Activated naive CD4-positive, alpha-beta T cell (primary cell): ENCODE measurements around the gene UBE2E3.
"Not testable (repeated sequence)": the region's sequence is repeated elsewhere in the genome, so short reads cannot be mapped to it uniquely, and the experiment has no call there.

Source experiments
- DNase-seq, 4 experiments: peaks; one replicate each; lab custom pipeline; 2025; lab: John Stamatoyannopoulos, UW

UBE2E3 gene

DNA sequence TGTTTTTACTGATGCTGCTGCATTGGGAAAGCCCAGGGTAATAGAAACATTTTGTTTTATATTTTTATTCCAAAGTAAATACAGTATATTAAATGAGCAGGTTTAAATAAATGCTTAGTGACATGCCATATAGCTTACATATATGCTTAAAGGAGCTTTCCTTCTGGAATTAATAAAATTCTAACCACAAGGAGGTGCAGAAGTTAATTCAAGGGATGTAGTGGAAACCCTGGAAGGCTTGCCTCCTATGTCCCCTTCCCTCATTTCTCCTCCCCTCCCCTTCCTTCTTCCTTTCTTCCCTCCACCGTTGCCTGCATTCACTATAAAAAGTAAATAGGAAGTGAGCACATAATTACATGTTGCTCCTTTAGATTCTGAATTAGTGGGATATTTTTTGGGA is 96.3 kb downstream of the UBE2E3 start:
- no peak for DNase-seq

DNA sequence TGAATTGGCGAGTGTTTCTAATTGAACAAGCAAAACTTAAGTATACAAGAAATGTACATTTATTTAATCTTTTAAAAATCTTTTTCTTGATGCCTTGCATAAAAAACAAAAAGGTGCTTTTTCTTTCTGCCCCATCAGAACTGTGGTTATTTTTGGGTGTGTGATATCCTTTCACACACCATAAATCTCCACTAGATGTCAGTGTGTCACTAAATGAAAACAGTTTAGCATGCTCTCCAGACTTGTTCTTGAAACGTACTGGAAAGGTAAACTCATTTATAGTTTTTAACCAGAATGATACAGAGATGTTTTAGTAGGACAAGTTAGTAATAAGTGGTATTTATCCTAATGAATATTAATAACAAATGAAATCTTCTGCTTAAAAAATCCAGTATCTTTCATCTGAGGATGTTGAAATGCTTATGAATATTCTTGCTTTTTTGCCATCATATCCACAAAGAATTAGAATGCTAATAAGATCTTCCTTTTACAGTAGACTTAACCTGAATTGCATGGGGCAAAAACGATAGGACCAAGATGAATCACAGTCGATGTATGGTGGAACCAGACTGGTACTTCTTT is 96.8 kb downstream of the UBE2E3 start:
- DNase-seq = no peak

DNA sequence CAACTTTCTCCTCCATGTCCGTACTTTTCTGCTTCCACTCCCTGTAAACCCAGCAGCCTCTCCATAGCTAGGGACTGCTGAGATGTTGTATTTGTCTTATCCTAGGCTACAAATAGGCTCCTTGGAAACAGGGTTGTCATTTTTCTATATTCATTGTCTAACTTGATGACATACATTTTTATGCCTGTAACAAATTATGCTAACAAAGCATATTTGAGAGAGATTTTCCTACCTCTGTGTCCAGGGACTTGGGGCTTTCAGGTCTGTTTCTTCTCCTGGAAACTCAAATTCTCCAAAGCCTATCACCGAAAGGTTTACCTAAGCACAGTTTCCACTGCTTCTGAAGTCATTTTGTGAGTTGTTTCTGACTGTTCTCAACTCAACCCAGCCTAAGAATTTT is 102.7 kb downstream of the UBE2E3 start:
- DNase-seq = no peak

DNA sequence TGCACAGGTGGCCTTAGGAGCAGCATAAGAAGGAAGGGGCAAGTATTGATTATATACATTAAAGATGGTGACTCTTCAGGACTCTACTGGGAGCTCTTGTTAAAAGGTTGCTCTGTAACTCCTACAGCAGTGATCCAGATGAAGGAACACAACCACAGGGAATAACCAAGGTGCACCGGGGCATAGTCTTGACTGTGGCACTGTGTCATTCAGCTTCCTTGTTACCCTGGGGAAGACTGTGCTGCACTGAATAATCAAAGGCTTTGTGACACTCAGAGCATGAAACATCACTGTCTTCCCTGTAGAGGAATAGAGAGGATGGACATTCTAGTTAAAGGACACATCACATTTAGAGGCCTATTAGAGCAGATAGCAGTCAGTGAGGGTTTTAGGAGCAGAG is 105.3 kb downstream of the UBE2E3 start:
- no peak for DNase-seq

DNA sequence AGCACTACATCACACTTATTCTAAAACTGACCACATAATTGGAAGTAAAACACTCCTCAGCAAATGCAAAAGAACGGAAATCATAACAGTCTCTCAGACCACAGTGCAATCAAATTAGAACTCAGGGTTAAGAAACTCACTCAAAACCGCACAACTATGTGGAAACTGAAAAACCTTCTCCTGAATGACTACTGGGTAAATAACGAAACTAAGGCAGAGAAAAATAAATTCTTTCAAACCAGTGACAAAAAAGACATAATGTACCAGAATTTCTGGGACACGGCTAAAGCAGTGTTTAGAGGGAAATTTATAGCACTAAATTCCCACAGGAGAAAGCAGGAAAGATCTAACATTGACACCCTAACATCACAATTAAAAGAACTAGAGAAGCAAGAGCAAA is 111.5 kb downstream of the UBE2E3 start:
- DNase-seq = not testable (repeated sequence)

DNA sequence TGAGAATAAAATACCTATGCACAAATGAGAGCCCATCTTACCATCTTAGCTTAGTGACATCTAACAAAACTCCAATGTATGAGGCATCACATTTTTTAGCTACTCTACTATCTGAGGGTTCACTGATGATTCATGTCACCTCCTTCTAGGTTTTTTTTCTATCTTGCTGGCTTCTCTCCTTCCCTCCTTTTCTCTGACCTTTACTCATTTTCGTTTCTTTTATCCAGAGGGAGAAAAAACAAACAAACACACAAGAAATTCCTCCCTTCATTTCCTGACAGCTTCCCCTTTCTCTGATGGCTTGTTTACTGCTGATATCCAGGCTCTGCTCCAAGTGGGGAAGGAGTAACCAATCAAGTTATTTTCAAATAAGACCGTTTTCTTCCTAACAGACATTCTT is 115.1 kb downstream of the UBE2E3 start:
- DNase-seq = no peak

DNA sequence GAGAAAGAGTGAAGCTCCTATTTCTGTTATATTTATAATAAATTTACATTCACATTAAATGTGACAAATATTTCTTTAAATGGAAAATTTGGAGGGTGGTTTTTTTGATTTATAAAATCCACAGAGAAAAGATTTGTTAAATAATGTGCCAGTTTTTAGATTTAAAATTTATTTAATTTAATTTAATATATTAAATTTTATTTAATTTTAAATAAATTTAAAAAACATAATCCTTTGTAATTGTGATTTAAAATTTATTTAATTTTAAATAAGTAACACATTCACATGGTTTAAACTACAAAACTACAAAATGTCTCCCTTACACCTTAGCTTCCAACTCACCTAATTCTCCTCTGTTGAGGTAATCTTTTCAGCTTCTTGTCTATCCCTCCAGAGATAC is 123.3 kb downstream of the UBE2E3 start:
- no peak for DNase-seq

DNA sequence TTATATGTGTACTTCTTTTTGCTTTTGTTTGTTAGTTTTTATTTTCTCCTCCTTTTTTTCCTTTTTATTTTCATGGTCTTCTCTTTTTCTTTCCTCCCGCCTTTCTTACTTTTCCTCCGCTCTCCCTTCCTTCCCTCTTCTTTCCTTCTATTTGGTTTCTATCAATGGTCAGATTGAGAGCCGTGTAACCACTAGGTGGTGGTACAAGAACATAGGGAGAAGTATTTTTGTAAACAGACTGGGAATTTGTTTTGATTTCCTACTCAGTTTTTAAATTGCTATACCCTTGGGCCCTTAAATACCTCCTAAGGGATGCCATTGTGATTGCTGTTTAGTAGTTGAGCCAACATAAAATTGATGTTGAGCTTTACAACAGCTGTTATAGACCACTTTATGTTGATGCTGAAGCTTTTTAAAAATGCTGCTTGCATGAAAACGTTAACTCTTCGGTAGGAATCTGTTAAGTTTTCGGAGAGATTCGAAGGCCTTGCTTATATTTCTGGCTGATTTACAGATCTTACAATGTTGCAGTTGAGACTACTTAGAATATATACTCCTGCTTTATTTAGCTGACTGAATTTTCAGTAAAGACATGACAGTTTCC is 124.2 kb downstream of the UBE2E3 start:
- DNase-seq = no peak

DNA sequence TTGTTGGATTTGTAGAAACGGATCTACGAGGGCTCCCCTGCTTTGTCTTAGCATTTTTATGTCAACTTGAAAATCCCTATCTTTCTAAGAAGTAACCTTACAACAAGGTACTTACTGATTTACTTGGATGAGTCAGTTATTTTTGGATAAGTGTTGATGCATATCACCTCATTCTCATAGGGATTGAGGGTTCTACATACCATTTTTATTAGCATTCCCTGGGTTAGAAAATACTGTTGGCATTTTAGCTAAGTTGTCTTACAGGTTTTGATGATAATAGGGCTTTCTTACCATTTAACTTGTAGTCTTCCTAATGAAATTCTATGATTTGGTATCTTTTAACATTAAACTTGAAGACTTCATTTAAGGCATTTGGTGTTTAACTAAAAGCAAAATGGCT is 125.2 kb downstream of the UBE2E3 start:
- no peak for DNase-seq

DNA sequence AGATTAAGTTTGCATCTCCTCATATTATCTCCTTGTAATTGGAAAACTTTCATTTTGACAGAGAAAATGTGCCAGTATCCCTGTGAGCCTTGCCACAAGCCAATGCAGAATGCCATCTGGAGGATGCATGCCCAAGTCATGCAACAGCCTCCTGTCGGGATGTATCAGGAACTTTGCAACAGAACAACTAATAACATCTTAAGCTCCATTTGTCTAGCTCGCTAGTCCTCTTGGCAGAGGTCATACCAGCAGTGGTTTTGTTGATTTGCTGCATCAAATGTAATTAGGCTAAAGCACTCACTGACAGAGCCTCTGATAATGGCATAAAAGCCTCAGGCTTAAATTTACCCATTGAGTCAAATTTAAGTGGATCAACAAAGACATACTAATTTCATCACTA is 125.8 kb downstream of the UBE2E3 start:
- DNase-seq = no peak

DNA sequence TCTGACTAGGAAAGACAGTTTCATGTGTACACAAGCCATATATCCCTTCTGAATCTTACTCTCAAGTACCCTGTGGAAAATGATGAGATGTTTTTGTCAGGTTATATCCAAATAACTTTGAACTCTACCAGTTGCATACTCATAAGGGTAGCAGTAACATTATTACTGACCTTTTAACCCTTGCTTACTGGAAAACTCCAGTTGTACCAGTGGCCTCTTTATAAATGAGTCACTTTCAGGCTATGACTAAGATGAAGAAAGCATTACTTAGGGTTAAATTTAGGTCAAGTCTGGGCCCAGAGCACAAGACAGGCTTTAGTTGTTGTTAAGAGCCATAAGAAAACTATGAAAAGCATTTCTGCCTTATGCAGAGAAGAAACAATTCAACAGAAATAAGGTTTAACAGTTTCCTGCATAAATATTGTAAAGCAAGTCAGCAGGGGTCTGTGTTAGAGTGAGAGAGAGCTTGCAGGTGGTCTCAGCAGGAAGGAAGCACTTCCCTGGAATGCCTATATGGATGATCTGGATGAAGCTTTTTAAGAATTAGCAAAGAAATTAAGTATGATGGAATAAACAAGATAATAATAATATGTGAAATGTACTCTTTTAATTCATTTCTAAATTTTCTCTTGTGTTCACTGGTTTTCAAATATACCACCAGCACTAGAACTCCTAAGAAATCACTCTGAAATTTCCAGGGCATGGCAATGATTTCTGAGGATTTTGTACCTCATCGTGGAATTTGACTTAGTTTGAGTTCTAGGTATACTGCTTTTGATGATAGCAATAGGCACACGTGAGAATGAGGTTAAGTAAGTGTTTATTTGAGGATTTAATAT is 126.6 kb downstream of the UBE2E3 start:
- DNase-seq = no peak

DNA sequence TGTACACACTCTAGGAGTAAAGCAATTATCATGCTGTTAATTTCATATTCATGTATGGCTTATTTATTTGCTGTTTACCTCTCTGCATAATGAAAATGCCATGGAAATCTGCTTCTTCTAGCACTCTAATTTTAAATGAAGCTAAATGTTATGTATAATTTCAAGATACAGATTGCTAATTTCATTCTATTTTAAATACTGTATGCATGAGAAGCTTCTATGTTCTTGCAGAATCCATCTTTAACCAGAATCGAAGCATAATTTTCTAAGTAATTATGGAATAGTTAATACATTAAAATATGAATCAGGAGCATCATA is 127.2 kb downstream of the UBE2E3 start:
- DNase-seq = no peak

DNA sequence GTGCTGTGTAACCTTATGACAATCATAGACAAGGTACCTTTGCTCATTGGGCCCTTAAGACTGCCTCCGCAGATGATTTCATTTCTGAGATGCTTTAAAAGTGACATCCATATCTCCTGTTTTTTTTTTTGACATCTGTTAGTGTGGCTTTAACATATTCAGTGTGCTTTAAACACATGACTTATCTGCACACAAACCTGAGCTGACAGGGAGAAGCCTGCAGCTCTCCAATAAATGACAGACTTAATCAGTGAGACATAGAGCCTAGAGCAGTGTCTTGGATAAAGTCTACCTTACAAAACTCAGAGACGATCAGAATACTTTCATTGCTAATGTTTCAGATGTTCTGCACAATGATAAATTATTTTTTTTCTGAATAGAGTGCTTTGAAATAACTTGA is 130.7 kb downstream of the UBE2E3 start:
- no peak for DNase-seq

DNA sequence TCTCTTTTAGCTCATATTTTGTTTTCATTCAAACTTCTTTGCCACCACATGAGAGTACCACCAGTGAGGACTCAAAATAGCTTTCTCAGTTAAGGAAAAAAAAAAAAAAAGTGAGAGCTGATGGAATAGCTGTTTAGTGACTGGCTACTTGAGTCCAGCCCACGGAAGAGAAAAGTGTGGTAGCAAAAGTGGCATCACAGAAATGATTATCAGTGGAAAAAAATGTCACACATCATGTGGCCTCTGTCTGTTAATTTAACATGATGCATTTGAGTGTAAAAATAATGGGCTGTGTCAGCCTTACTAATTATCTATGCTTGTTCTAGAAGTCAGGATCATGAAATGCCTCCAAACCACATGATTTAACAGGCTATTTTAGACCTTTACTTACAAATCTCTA is 132.5 kb downstream of the UBE2E3 start:
- DNase-seq = no peak
